Measurements from ENCODE around the gene KLK10.

KLK10 gene

DNA sequence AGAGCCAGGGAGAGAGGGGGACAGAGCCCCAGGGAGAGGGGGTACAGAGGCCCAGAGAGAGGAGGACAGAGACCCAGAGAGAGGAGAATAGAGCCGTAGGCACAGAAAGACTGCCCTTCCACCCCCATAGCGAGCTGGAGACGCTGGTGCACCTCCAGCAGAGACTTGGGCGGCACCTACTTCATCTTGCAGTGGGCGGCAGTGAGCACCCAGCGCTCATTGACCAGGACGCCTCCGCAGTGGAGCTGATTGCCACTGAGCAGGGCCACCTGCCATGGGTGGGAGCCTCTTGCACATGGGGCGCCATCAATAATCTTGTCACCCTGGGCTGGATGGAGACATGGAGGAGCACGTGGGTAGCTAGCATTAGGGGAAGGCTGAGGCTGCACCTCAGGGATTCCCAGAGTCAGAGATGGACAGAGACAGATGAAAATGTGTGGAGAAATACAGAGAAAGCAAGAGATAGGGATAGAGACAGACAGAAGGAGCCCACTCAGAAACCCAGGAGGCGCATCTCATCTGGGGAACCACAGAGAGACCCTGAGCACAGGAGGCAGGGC, 37.8 kb downstream of the KLK10 start:
- H3K27me3 ChIP-seq, result peaks cover 13% of the 10 kb centered on the region
- H3K4me1 ChIP-seq, result no peaks in the 10 kb centered on the region
- H3K9me3 ChIP-seq, result no peaks in the 10 kb centered on the region
- H3K36me3 ChIP-seq, result no peaks in the 10 kb centered on the region
- DNase-seq, result no peak
- TF ChIP-seq CTCF (IDR thresholded peaks at IDR 0.05; ENCODE audit: low read depth, low read length), result no peak
- no peak overlapping the region for H3K4me3 ChIP-seq (ENCODE audit: low read depth, low read length)

DNA sequence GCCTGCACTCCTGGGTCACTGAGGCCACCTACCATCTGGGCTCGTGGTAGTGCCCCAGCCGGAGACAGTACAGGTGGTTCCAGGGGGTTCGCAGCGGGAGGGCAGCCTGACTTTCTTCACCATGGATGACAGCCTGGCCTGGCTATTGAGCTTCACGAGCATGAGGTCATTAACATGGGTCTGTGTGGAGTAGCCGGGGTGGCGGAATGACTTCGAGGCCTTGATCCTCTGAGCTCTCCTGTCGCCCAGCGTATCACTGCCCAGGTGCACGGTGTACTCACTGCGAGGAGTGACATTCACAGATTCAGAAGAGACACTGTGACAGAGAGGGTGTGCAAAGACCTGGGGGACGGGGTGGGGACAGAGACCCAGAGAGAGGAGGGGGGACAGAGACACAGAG, 39.3 kb downstream of the KLK10 start:
- no peaks in the 10 kb centered on the region for H3K4me1 ChIP-seq
- no peaks in the 10 kb centered on the region for H3K9me3 ChIP-seq
- no peaks in the 10 kb centered on the region for H3K36me3 ChIP-seq
- no peak for DNase-seq
- no peak overlapping the region for H3K4me3 ChIP-seq (ENCODE audit: low read depth, low read length)
- TF ChIP-seq CTCF (IDR thresholded peaks at IDR 0.05; ENCODE audit: low read depth, low read length), result no peak
- peaks cover 8% of the 10 kb centered on the region for H3K27me3 ChIP-seq

DNA sequence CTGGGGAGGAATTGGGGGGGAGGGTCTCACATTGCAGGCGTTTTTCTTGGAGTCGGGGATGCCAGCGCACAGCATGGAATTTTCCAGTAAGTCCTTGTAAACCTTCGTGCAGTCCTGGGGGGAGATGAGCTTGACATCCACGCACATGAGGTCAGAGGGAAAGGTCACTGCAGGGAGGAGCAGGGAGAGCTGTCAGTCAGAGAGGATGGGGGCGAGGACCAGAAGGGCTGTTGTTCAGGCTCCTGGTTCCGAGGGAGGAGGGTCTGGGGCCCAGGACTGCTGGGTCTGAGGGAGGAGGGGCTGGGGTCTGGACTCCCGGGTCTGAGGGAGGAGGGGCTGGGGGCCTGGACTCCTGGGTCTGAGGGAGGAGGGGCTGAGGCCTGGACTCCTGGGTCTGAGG, 39.8 kb downstream of the KLK10 start:
- Histone ChIP-seq H3K36me3 (no peaks in the 10 kb centered on the region), H3K9me3 (no peaks in the 10 kb centered on the region), H3K27me3 (peaks cover 8% of the 10 kb centered on the region), H3K4me3 (ENCODE audit: low read depth, low read length) (no peak overlapping the region), H3K4me1 (no peaks in the 10 kb centered on the region)
- TF ChIP-seq CTCF (IDR thresholded peaks at IDR 0.05; ENCODE audit: low read depth, low read length), result no peak
- no peak for DNase-seq

DNA sequence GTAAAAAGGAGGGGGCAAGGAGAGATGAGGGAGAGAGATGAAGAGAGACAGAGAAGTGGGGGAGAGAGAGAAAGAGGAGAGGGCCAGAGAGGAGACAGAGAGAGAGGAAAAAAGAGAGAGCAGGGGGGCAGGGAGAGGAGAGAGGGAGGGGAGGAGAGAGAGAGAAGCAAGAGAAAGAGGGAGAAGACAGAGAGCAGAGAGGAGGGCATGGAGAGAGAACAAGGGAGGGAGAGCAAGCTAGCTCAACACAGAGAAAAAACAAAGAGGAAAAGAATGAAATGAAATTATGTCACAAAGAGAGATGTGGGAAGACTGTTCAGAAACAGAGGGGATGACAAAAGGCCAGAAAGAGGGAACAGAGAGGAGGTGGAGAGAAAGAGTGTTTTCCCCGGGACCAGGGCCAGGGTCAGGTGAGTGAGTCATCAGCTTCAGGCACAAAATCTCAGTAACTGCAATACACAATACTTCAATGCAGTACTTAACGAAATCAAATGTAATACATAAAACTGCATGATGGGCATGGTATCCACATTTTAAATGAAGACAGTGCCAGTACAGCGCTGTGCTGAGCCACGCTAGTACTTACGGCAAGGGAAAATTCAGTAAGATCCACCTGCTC, 40.6 kb downstream of the KLK10 start:
- DNase-seq, result no peak
- TF ChIP-seq CTCF (IDR thresholded peaks at IDR 0.05; ENCODE audit: low read depth, low read length), result no peak

DNA sequence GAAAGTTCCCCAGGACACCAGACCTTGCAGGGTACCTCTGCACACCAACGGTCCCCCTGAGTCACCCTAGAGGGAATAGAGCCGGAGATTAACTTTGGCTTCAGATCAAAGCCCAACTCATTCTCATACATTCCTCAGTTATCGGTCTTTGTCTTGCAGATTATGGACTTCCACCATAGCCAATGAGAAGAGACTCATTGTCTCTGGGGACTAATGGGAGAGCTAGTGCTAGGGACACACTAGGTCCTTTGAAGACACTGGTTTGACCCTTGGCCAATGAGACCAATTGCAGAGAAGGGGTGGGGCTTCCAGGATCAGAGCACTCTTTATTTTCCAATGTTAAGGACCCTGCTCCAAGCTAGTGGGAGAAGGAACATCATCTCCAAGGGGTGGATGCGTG, 41.9 kb downstream of the KLK10 start:
- no peak for DNase-seq
- no peaks in the 10 kb centered on the region for H3K27me3 ChIP-seq
- TF ChIP-seq CTCF (IDR thresholded peaks at IDR 0.05; ENCODE audit: low read depth, low read length), result no peak

More for the DNA sequence above, 40.6 kb downstream of the KLK10 start:
- Histone ChIP-seq H3K4me1 (no peaks in the 10 kb centered on the region), H3K9me3 (no peaks in the 10 kb centered on the region), H3K36me3 (no peaks in the 10 kb centered on the region), H3K27me3 (peaks cover under 1% of the 10 kb centered on the region), H3K4me3 (ENCODE audit: low read depth, low read length) (no peak overlapping the region)

DNA sequence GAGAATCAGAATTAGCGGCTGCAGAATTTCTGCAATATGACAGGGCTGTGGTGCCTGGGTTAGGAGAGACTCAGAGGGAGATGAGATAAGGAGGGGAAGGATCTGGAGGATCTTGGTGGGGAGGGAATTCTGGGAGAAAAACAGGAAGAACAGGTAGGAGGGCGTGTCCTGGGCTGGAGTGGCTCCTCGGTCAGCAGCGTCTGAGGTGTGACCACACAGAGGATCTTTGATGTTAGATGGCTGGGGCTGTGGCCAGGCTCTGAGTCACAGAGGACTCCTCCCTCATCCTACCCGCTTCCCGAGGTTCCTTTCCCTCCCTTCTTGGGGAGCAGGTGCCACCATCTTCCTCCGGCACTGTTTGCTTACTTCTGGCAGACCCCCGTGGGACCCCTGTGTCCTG, 43.7 kb downstream of the KLK10 start:
- no peak for TF ChIP-seq CTCF (IDR thresholded peaks at IDR 0.05; ENCODE audit: low read depth, low read length)
- Histone ChIP-seq H3K9me3 (no peaks in the 10 kb centered on the region), H3K4me3 (ENCODE audit: low read depth, low read length) (no peak overlapping the region), H3K27me3 (no peaks in the 10 kb centered on the region), H3K4me1 (no peaks in the 10 kb centered on the region), H3K36me3 (no peaks in the 10 kb centered on the region)
- no peak for DNase-seq

More for the DNA sequence above, 41.9 kb downstream of the KLK10 start:
- Histone ChIP-seq H3K4me1 (no peaks in the 10 kb centered on the region), H3K36me3 (no peaks in the 10 kb centered on the region), H3K4me3 (ENCODE audit: low read depth, low read length) (no peak overlapping the region), H3K9me3 (no peaks in the 10 kb centered on the region)
